ENCODE data around the gene DAB2IP.

- TF ChIP-seq CTCF (IDR thresholded peaks at IDR 0.05; ENCODE audit: low read depth, low read length, poor library complexity, severe bottlenecking) (no peak), EZH2phosphoT487 (IDR thresholded peaks at IDR 0.05; ENCODE audit: borderline replicate concordance, low read length) (no peak)
These were observed 102.6 kb downstream of the DAB2IP start for GRCh38 chr9:121753802-121754654.
